Activated T-cell treated with anti-CD3 and anti-CD28 coated beads, Interleukin-2, amount 50 U/mL, for 4 hours (primary cell): ENCODE results near the gene MDFIC. TPM values are rescaled to one million over a fixed set of nuclear protein-coding genes. Genes with fewer than 3 reads are reported as not detected.

ENCODE experiments used
- ATAC-seq, 2 donors: fragments of 200-7000 bp; cut with Tn5 transposase; one replicate each; pipeline ENCODE4 v1.10.0; 2021
- DNase-seq: peaks from one replicate; pipeline ENCODE4 v3.0.0-alpha.2; 2020
- H3K27me3 Mint-ChIP-seq: one replicate; pipeline ENCODE4 v1.8.0; 2021; ENCODE audit warnings: low read depth, mixed read lengths
- H3K36me3 Mint-ChIP-seq: one replicate; pipeline ENCODE4 v1.8.0; 2022; ENCODE audit warnings: mixed read lengths; ENCODE audit not compliant: insufficient read depth
- H3K4me1 Mint-ChIP-seq: one replicate; pipeline ENCODE4 v1.8.0; 2021; ENCODE audit warnings: low read depth, mixed read lengths
- H3K4me3 Mint-ChIP-seq: one replicate; pipeline ENCODE4 v1.8.0; 2021; ENCODE audit warnings: mild to moderate bottlenecking, moderate library complexity, mixed read lengths
- H3K9me3 Mint-ChIP-seq: one replicate; pipeline ENCODE4 v1.8.0; 2021; ENCODE audit warnings: mixed read lengths
- total RNA-seq, 3 donors: library from RNA; stranded (reverse); gene quantifications; one replicate each; pipeline ENCODE4 v1.2.1, GENCODE V29; 2021

MDFIC gene
- total RNA-seq, 3 donors from 2014 or later, result 84.4 to 119 (median 98.9) TPM

DNA sequence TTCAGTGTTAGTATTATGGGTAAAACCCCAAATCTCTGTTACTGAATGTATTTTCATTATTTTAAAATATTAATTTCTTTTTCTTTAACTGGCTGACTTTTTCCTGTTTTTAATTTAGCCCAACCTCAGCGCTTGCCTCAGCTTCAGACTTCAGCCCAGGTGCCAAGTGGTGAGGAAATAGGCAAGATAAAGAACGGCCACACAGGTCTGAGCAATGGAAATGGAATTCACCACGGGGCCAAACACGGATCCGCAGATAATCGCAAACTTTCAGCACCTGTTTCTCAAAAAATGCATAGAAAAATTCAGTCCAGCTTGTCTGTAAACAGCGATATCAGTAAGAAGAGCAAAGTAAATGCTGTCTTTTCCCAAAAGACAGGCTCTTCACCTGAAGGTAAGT lies 57.5 kb downstream of the MDFIC start:
- Mint-ChIP-seq H3K4me3 (no peak overlapping the region), H3K27me3 (no peaks in the 10 kb centered on the region), H3K36me3 (peaks cover 36% of the 10 kb centered on the region), H3K4me1 (peaks cover 55% of the 10 kb centered on the region), H3K9me3 (no peaks in the 10 kb centered on the region)
- DNase-seq (no peak), ATAC-seq (no peak)

DNA sequence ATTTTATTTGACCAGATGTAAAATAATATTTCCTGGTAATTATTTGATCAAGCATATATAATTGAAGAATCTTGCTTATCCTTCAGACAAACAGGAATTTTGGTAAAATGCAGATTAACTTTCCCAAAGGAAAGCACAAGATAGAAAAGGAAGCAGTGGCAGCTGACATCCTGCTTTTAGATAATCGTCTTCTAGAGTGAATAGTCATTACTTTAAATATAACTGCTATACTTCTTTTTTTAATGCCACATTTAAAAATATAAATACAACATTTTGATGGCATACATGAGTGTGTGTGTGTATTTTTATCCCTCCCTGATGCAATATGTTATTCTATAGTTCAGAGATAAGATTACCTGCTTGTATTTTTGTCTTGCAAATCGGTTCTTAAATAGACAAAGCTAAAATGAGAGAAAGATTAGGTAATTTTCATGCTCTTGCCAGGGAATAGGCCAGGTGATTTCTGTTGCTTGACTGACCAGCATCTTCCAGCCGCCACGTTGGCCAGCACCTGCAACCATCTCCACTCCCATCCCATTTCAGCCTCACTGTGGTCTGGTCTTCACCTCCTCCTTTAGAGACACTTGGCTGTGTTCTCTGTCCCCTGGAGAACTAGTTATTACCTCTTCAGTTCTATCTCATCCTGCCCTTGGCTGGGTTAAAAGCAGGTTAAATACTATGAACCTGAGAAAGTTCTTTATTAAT lies 58.1 kb downstream of the MDFIC start:
- H3K36me3 Mint-ChIP-seq, result peaks cover 39% of the 10 kb centered on the region
- H3K27me3 Mint-ChIP-seq, result no peaks in the 10 kb centered on the region
- ATAC-seq, result no peak
- peaks cover 50% of the 10 kb centered on the region for H3K4me1 Mint-ChIP-seq
- DNase-seq, result no peak
- no peak overlapping the region for H3K4me3 Mint-ChIP-seq
- H3K9me3 Mint-ChIP-seq, result no peaks in the 10 kb centered on the region

- Mint-ChIP-seq H3K27me3 (no peaks in the 10 kb centered on the region), H3K36me3 (peaks cover 50% of the 10 kb centered on the region), H3K9me3 (no peaks in the 10 kb centered on the region), H3K4me1 (peaks cover 52% of the 10 kb centered on the region), H3K4me3 (no peak overlapping the region)
- no peak for ATAC-seq
- no peak for DNase-seq
Observed at GRCh38 chr7:114981323-114981722, 59.4 kb downstream of the MDFIC start.

GRCh38 chr7:114985116-114985715 lies 63.3 kb downstream of the MDFIC start:
- H3K36me3 Mint-ChIP-seq, result peaks cover 57% of the 10 kb centered on the region
- H3K4me3 Mint-ChIP-seq, result no peak overlapping the region
- H3K9me3 Mint-ChIP-seq, result no peaks in the 10 kb centered on the region

DNA sequence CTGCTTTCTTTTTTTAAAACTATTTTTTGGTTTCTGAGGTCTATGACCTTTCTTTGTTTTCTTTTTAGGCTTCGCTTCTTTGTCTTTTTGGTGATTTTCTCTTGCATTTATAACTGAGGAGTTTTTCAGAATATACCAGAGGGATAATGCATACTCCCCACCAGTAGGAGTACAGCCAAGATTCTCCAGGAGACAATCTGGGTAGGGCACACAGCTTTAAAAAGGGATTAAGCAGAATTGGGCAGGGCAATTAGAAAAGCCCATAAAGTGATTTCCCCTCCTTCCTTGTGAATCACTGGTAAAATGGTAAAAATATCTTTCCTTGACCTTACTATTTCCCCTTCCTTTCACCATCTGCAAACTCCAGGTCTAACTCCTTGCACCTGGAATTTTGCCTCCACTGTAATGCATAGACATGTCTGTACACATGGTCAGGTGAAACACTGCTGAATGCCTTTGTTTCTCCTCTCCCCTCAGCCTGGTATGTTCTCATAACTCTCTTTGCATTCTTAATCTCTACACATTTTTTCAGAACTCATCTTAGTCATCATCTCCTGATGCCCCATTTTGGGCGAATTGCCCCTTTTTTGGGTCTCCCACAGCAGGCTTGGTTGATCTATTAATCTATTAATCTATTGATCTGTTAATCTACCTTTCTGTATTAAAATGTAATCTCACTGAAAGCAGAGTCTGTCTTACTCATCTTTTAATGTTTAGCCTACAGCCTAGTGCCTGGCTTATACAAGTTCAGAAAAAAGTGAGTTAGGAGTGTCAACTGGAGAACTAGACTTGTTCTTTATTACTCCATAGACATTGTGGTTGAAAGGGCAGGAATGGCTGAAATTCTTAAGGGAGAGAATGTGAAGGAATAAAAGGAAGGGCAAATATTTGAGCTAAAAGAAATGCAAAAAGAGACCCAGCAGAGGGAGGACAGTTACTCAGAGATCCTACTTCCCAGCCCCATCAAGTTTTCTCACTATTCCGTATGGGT lies 64.6 kb downstream of the MDFIC start:
- ATAC-seq (no peak), DNase-seq (no peak)
- peaks cover 30% of the 10 kb centered on the region for H3K4me1 Mint-ChIP-seq
- H3K9me3 Mint-ChIP-seq, result no peaks in the 10 kb centered on the region
- no peak overlapping the region for H3K4me3 Mint-ChIP-seq
- H3K36me3 Mint-ChIP-seq, result peaks cover 49% of the 10 kb centered on the region
- H3K27me3 Mint-ChIP-seq, result no peaks in the 10 kb centered on the region

More at GRCh38 chr7:114985116-114985715, 63.3 kb downstream of the MDFIC start:
- no peak for ATAC-seq
- peaks cover 42% of the 10 kb centered on the region for H3K4me1 Mint-ChIP-seq
- no peak for DNase-seq
- H3K27me3 Mint-ChIP-seq, result no peaks in the 10 kb centered on the region

GRCh38 chr7:114988026-114988425 lies 66.1 kb downstream of the MDFIC start:
- Mint-ChIP-seq H3K4me3 (no peak overlapping the region), H3K9me3 (no peaks in the 10 kb centered on the region), H3K27me3 (no peaks in the 10 kb centered on the region), H3K4me1 (peaks cover 35% of the 10 kb centered on the region), H3K36me3 (peaks cover 44% of the 10 kb centered on the region)
- no peak for DNase-seq
- ATAC-seq, result no peak

GRCh38 chr7:114988755-114989375 lies 67.0 kb downstream of the MDFIC start:
- ATAC-seq (no peak), DNase-seq (no peak)
- Mint-ChIP-seq H3K27me3 (no peaks in the 10 kb centered on the region), H3K4me3 (no peak overlapping the region), H3K9me3 (no peaks in the 10 kb centered on the region), H3K4me1 (peaks cover 43% of the 10 kb centered on the region), H3K36me3 (peaks cover 48% of the 10 kb centered on the region)

- Mint-ChIP-seq H3K9me3 (no peaks in the 10 kb centered on the region), H3K36me3 (peaks cover 48% of the 10 kb centered on the region), H3K27me3 (no peaks in the 10 kb centered on the region), H3K4me1 (peaks cover 45% of the 10 kb centered on the region), H3K4me3 (no peak overlapping the region)
- no peak for ATAC-seq
- no peak for DNase-seq
Observed at GRCh38 chr7:114989531-114989930, 67.6 kb downstream of the MDFIC start.

GRCh38 chr7:114997487-114998404 lies 75.9 kb downstream of the MDFIC start:
- Mint-ChIP-seq H3K27me3 (no peaks in the 10 kb centered on the region), H3K4me1 (peaks cover 70% of the 10 kb centered on the region), H3K9me3 (no peaks in the 10 kb centered on the region), H3K4me3 (peak overlapping the region; percentile 42), H3K36me3 (peaks cover 60% of the 10 kb centered on the region)
- DNase-seq, result no peak
- peak; percentile 23 to 35 for ATAC-seq

DNA sequence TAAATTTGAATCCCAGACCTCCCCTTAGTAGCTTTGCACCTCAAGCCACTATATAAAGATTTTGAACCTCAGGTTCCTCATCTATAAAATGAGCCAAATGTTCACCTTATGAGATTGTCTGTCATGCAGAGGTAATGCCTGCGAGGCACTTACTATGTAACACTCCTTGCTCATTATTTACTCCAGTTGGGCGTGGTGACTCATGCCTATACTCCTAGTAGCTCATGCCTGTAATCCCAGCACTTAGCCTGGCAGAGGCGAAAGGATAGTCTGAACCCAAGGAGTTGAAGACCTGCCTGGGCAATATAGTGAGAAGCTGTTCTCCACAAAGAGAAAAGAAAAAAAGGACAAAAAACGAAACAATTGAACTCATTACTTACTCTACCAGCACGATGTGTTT lies 82.2 kb downstream of the MDFIC start:
- no peaks in the 10 kb centered on the region for H3K9me3 Mint-ChIP-seq

GRCh38 chr7:115005251-115005650 lies 83.4 kb downstream of the MDFIC start:
- peaks cover 83% of the 10 kb centered on the region for H3K4me1 Mint-ChIP-seq
- H3K4me3 Mint-ChIP-seq, result no peak overlapping the region
- H3K36me3 Mint-ChIP-seq, result peaks cover 42% of the 10 kb centered on the region
- ATAC-seq, result no peak
- no peak for DNase-seq
- no peaks in the 10 kb centered on the region for H3K27me3 Mint-ChIP-seq
- H3K9me3 Mint-ChIP-seq, result no peaks in the 10 kb centered on the region

More for the DNA sequence above, 82.2 kb downstream of the MDFIC start:
- DNase-seq (no peak), ATAC-seq (no peak)
- H3K4me3 Mint-ChIP-seq, result no peak overlapping the region
- no peaks in the 10 kb centered on the region for H3K27me3 Mint-ChIP-seq
- H3K36me3 Mint-ChIP-seq, result peaks cover 42% of the 10 kb centered on the region
- peaks cover 73% of the 10 kb centered on the region for H3K4me1 Mint-ChIP-seq

GRCh38 chr7:115005953-115006352 lies 84.1 kb downstream of the MDFIC start:
- Mint-ChIP-seq H3K4me1 (peaks cover 83% of the 10 kb centered on the region), H3K4me3 (no peak overlapping the region), H3K9me3 (no peaks in the 10 kb centered on the region), H3K36me3 (peaks cover 39% of the 10 kb centered on the region), H3K27me3 (no peaks in the 10 kb centered on the region)
- DNase-seq (no peak), ATAC-seq (peak in 1 of 2 donors; percentile 24)

- no peaks in the 10 kb centered on the region for H3K27me3 Mint-ChIP-seq
- H3K9me3 Mint-ChIP-seq, result no peaks in the 10 kb centered on the region
- peaks cover 83% of the 10 kb centered on the region for H3K4me1 Mint-ChIP-seq
- H3K36me3 Mint-ChIP-seq, result peaks cover 37% of the 10 kb centered on the region
- no peak for ATAC-seq
- H3K4me3 Mint-ChIP-seq, result no peak overlapping the region
- DNase-seq, result no peak
Observed at GRCh38 chr7:115007751-115008150, 85.9 kb downstream of the MDFIC start.
